AG04449 (cell line): ENCODE measurements around the gene KLF12.

Experiments used
- CTCF ChIA-PET: fragments of 350-600 bp; formaldehyde crosslinking; extraction: SDS; loops from one replicate; lab custom pipeline; 2021; ENCODE audit warnings: antibody characterized with exemption; lab: Yijun Ruan, JAX
- POLR2A ChIA-PET: fragments of 400-600, 350-600 bp; formaldehyde crosslinking; extraction: SDS; loops from one replicate; lab custom pipeline; 2020; ENCODE audit warnings: antibody characterized with exemption, inconsistent platforms; lab: Yijun Ruan, JAX
- DNase-seq: peaks from one replicate; pipeline ENCODE4 v3.0.0-alpha.2; 2010; ENCODE audit warnings: low read depth, low spot score
- H3K4me3 ChIP-seq: 2 replicates; pipeline ENCODE4 v1.5.1; 2011; ENCODE audit warnings: low read depth, mild to moderate bottlenecking, control low read depth, low read length
- TF ChIP-seq, protein P1 (sequence below): IDR thresholded peaks from one replicate; pipeline ENCODE4 v1.5.1; 2011; ENCODE audit warnings: mild to moderate bottlenecking, moderate library complexity, low read length, control low read depth, inconsistent platforms; ENCODE audit not compliant: insufficient read depth; ENCODE audit errors: missing control alignments

Gene KLF12

DNA sequence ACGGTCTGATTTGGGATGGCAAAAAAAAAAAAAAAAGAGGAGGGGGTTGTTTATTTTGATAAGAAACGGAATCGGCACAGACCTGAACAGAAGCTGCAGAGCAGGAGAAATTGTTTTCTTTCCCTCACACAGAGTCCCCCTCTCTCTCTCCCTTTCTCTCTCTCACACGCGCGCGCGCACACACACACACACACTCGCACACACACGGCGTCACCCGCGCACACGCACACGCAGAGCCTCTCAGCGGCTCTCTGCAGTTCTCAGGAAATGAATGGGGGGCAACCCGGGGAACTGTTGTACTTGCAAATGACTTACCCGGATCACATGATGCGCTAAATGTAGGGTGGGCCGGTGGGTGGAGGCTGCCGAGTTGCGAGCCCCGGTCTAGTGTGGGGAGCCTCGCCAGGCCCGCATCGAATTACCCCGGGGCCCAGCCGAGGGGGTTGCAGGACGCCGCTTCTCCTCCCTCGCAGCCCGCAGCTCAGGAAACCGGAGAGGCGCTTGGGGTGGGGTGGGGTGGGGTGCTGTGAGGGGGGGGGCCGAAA, 475 bp downstream of the KLF12 start:
- TF ChIP-seq, protein P1, sequence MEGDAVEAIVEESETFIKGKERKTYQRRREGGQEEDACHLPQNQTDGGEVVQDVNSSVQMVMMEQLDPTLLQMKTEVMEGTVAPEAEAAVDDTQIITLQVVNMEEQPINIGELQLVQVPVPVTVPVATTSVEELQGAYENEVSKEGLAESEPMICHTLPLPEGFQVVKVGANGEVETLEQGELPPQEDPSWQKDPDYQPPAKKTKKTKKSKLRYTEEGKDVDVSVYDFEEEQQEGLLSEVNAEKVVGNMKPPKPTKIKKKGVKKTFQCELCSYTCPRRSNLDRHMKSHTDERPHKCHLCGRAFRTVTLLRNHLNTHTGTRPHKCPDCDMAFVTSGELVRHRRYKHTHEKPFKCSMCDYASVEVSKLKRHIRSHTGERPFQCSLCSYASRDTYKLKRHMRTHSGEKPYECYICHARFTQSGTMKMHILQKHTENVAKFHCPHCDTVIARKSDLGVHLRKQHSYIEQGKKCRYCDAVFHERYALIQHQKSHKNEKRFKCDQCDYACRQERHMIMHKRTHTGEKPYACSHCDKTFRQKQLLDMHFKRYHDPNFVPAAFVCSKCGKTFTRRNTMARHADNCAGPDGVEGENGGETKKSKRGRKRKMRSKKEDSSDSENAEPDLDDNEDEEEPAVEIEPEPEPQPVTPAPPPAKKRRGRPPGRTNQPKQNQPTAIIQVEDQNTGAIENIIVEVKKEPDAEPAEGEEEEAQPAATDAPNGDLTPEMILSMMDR, result no peak
- peak; percentile 78 for DNase-seq
- POLR2A ChIA-PET, result interaction anchor here (1.0 to 1.1 kb wide), 2 partner anchors 19 to 117 kb away, joined by 3 read pairs; no protein-coding TSS in a partner anchor

DNA sequence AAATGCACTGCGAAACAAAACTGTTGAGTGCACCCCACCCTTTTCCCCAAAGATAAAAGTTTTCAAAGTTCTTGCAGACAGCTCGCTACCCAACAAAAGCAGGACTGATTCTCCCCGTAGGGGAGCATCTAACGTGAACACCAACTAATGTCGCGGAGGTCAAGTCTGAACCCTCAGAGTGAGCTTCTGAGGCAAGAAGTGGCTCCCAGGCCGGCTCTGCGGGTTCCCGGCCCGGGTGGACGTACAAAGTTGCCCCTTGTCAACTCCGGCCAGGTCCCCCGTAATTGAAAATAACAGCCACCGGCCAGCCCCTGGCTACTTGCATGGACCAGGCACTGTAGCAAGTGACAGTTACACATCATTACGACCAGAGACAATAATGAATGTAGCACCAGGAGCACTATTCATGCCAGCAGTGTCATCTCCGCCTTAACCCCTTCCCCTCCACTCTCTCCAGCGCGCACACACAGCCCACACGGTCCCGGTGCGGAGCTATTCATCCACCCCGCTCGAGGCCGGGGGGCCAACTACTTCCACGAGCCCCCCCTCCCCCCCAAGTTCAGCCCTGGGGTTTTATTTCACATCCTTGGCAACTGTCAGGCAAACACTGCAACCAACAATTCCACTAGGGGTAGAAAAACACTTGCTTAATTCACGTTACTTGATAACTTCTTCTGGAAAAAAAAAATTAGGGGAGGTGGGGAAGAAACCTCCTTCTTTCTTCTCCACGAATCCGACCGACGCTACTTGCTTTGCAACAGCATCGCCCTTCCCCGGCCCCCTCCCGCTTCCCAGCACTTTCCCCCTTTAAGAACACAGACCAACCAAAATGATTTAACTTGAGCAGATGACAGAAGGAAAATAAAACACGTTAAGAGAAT, 1.2 kb downstream of the KLF12 start:
- TF ChIP-seq, protein P1, result no peak
- POLR2A ChIA-PET, result interaction anchor here (0.8 to 1.1 kb wide), 4 partner anchors 18 to 118 kb away, joined by 3 read pairs; no protein-coding TSS in a partner anchor
- peak overlapping the region; percentile 84 for H3K4me3 ChIP-seq
- DNase-seq, result no peak
- CTCF ChIA-PET, result interaction anchor here (0.9 to 1.8 kb wide), 4 partner anchors 55 to 1087 kb away, joined by 3 to 8 read pairs (median 6); no protein-coding TSS in a partner anchor

More for the DNA sequence above, 475 bp downstream of the KLF12 start:
- H3K4me3 ChIP-seq, result peak overlapping the region; percentile 84
- CTCF ChIA-PET, result interaction anchor here (1.1 kb wide), 1 partner anchor 154 kb away, joined by 4 read pairs; no protein-coding TSS in a partner anchor

DNA sequence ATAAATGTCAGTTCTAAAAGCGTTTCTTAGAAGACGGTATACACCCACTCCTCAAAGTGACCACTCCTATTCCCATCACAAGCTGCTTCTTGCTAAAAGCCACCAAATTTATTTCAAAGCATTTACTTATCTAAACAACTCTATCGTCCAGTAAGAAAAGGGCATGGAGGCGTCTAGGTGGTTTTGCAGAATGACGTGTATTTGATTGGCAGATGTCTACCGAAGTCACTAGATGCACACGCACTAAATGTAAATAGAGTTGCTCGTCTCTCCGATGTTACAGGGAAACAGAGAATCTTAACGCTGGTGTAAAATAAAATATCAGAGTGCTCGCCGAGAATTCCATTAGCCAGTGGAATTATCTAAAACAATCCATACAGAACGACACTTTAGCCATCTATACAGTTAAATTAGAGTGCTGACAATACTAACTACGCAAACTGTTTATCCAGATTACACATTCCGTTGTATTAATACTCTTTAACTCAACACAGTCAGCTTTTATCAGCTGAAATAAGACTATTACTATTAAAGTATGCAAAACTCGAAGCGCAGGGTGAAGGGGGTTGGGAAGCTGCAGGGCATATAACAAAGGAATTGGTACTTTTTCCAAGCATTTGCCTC, 1.9 kb downstream of the KLF12 start:
- TF ChIP-seq, protein P1, result no peak
- no peak for DNase-seq
- ChIA-PET CTCF (interaction anchor here (0.9 to 2.6 kb wide), 5 partner anchors 54 to 1088 kb away, joined by 3 to 8 read pairs (median 5); no protein-coding TSS in a partner anchor), POLR2A (interaction anchor here (0.8 to 1.1 kb wide), 4 partner anchors 17 to 118 kb away, joined by 3 read pairs; no protein-coding TSS in a partner anchor)
- peak overlapping the region; percentile 84 for H3K4me3 ChIP-seq

DNA sequence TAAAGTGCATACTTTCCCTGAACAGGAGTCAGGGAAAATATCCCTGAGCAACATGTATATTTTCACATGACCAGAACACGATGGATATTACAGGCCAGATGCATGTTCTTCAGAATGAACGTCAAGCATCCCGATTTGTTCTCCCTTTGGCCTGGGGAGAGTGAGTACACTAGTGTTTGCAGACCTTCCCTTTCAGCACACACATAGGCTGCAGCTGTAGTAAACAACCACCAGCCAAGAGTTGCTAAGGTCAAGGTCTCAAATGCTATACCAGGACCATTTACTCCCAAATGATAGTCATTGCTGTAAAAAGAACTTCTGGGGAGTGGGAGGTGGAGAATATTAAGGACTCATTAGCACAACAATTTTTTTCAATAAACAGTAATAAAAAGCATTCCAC, 3.0 kb downstream of the KLF12 start:
- TF ChIP-seq, protein P1, result no peak
- CTCF ChIA-PET, result interaction anchor here (1.4 to 2.6 kb wide), 4 partner anchors 156 to 1089 kb away, joined by 5 to 8 read pairs (median 6); no protein-coding TSS in a partner anchor
- H3K4me3 ChIP-seq, result peak overlapping the region; percentile 29
- POLR2A ChIA-PET, result no interaction called here
- no peak for DNase-seq

DNA sequence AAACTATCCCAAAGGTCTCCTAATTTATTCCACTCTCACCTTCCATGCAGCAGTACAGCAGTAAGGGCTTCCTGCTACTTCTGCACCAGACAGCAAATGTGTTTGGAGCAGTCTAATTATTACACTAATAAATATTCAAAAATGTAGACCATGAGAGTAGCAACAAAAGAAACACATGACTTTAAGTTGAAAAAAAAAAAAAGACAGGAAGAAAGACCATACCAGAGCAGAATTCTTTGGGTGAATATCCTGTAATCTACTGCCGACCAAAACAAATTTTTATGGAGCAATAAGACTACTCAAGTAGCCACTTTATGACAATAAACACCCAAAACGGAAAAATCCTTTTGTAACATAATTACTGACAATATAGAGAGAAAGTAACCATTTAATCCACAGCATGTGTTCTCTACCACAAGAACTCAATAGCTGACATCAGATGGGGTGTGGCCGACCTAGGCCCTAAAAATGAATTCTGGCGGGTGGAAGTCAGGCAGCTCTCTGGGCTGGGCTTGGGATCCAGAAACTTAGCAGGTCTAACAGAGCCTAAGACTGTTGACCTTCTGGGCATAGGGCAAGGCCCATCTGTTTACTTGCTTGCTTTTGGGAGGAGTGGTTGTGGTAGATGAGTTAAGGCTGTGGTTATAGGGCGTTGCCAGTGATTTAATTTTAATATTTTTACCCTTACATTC, 4.6 kb downstream of the KLF12 start:
- ChIA-PET CTCF (interaction anchor here (2.6 kb wide), 1 partner anchor 374 kb away, joined by 5 read pairs; no protein-coding TSS in a partner anchor), POLR2A (no interaction called here)
- DNase-seq, result no peak
- TF ChIP-seq, protein P1, result no peak
- H3K4me3 ChIP-seq, result no peak overlapping the region
